HCT116 (cell line): Measurements from ENCODE around the gene SLC8A1. TPM values are rescaled to one million over a fixed set of nuclear protein-coding genes. Genes with fewer than 3 reads are reported as not detected.

Experiments
- ATAC-seq: fragments of 200-7000 bp; cut with Tn5 transposase; 2 replicates; pipeline ENCODE4 v1.9.1; 2020; ENCODE audit warnings: mild to moderate bottlenecking, moderate library complexity
- BruUV-seq: library from RNA; stranded (reverse); fragments of 400-500 nt; replicated peaks from 2 replicates; lab custom pipeline; 2021; lab: Mats Ljungman, UMichigan
- CTCF ChIA-PET: fragments of 300-600 bp; sonication (Branson Sonifier 250); formaldehyde crosslinking; loops from one replicate; lab custom pipeline; 2021; ENCODE audit warnings: antibody characterized with exemption; lab: Charles Lee
- POLR2A ChIA-PET: fragments of 300-600, 350-600 bp; sonication (Branson Sonifier 250); formaldehyde crosslinking; loops from one replicate; lab custom pipeline; 2021; ENCODE audit warnings: antibody characterized with exemption; lab: Charles Lee
- RAD21 ChIA-PET, 2 experiments: fragments of 300-600 bp; sonication (Branson Sonifier 250); formaldehyde crosslinking; loops; one replicate each; lab custom pipeline; 2023; ENCODE audit warnings: low total read pairs in 2 of 2; ENCODE audit not compliant: uncharacterized antibody in 2 of 2, unreplicated experiment in 2 of 2, low non-redundant PET in 1 of 2; lab: Charles Lee
- DNase-seq: peaks from one replicate; pipeline ENCODE4 v3.0.0-alpha.2; 2010; ENCODE audit warnings: low read depth, low spot score
- H2AFZ ChIP-seq: fragments of 200-600 bp; shearing (Covaris generic), sonication (generic); 2 replicates; pipeline ENCODE4 v1.6.1; 2017; ENCODE audit warnings: low read depth, mixed run types, mixed read lengths, antibody characterized with exemption, low read length; ENCODE audit not compliant: poor library complexity, severe bottlenecking
- H3K27ac ChIP-seq: 2 replicates; pipeline ENCODE4 v1.5.1; 2012; ENCODE audit warnings: low read depth, low read length
- H3K27me3 ChIP-seq: fragments of 200-600 bp; sonication (generic); 2 replicates; pipeline ENCODE4 v1.6.1; 2016; ENCODE audit warnings: mixed run types, low read length, mixed read lengths; ENCODE audit not compliant: insufficient read depth
- H3K36me3 ChIP-seq, 2 experiments: fragments of 200-500 bp in 1 of 2; fragments of 200-600 bp in 1 of 2; sonication (Bioruptor generic) in 1 of 2; sonication (generic) in 1 of 2; 2 replicates each; pipeline versions ENCODE4 v1.5.1 to v1.6.1; 2014 to 2016; ENCODE audit warnings: low read length in 2 of 2, inconsistent platforms in 1 of 2, mixed read lengths in 1 of 2, mixed run types in 1 of 2; ENCODE audit not compliant: insufficient read depth in 2 of 2, control insufficient read depth in 1 of 2
- H3K4me1 ChIP-seq, 2 experiments: fragments of 200-600 bp in 1 of 2; sonication (generic) in 1 of 2; 2 replicates each; pipeline versions ENCODE4 v1.5.1 to v1.6.1; 2012 to 2017; ENCODE audit warnings: low read length in 2 of 2, inconsistent platforms in 1 of 2, mild to moderate bottlenecking in 1 of 2, mixed read lengths in 1 of 2, mixed run types in 1 of 2, moderate library complexity in 1 of 2; ENCODE audit not compliant: insufficient read depth in 2 of 2, control insufficient read depth in 1 of 2
- H3K4me2 ChIP-seq: fragments of 200-600 bp; sonication (generic); 2 replicates; pipeline ENCODE4 v1.6.1; 2017; ENCODE audit warnings: mixed run types, low read length, mixed read lengths
- H3K4me3 ChIP-seq, 2 experiments: fragments of 200-600 bp in 1 of 2; sonication (generic) in 1 of 2; replicated peaks in 1 of 2; 2 replicates each; pipeline ENCODE4 v1.5.1; 2011 to 2016; ENCODE audit warnings: low read length in 2 of 2, control low read depth in 1 of 2, low read depth in 1 of 2, mild to moderate bottlenecking in 1 of 2, mixed read lengths in 1 of 2, mixed run types in 1 of 2
- H3K79me2 ChIP-seq: fragments of 200-600 bp; sonication (generic); 2 replicates; pipeline ENCODE4 v1.6.1; 2017; ENCODE audit warnings: mild to moderate bottlenecking, mixed run types, low read length, moderate library complexity, mixed read lengths; ENCODE audit not compliant: insufficient read depth
- H3K9ac ChIP-seq: fragments of 200-600 bp; sonication (generic); 2 replicates; pipeline ENCODE4 v1.6.1; 2016; ENCODE audit warnings: low read length, mixed read lengths
- H3K9me2 ChIP-seq: fragments of 200-600 bp; sonication (generic), shearing (Covaris generic); 2 replicates; pipeline ENCODE4 v1.6.1; 2017; ENCODE audit warnings: mixed run types, mild to moderate bottlenecking, moderate library complexity; ENCODE audit not compliant: insufficient read depth
- H3K9me3 ChIP-seq, 2 experiments: fragments of 200-500 bp in 1 of 2; fragments of 200-600 bp in 1 of 2; sonication (Bioruptor generic) in 1 of 2; sonication (generic) in 1 of 2; 2 replicates each; pipeline ENCODE4 v1.6.1; 2014 to 2017; ENCODE audit warnings: low read length in 2 of 2, mixed read lengths in 2 of 2, inconsistent platforms in 1 of 2, low read depth in 1 of 2, mild to moderate bottlenecking in 1 of 2, mixed run types in 1 of 2, moderate library complexity in 1 of 2; ENCODE audit not compliant: control insufficient read depth in 1 of 2, insufficient read depth in 1 of 2
- H4K20me1 ChIP-seq: fragments of 200-600 bp; sonication (generic), shearing (Covaris generic); 2 replicates; pipeline ENCODE4 v1.6.1; 2017; ENCODE audit warnings: mixed run types, mild to moderate bottlenecking, moderate library complexity; ENCODE audit not compliant: insufficient read depth
- EZH2 ChIP-seq: fragments of 200-600 bp; sonication (generic); IDR thresholded peaks from 2 replicates; pipeline ENCODE4 v1.6.1; 2017; ENCODE audit warnings: antibody characterized with exemption, mixed run types
- POLR2AphosphoS5 ChIP-seq: IDR thresholded peaks from 2 replicates; pipeline ENCODE4 v1.6.1; 2011; ENCODE audit warnings: mild to moderate bottlenecking, low read depth, low read length, moderate library complexity
- SP1 ChIP-seq: IDR thresholded peaks from 2 replicates; pipeline ENCODE4 v1.6.1; 2012; ENCODE audit warnings: low read depth
- TCF7L2 ChIP-seq: IDR thresholded peaks from 2 replicates; pipeline ENCODE4 v1.7.0; 2011; ENCODE audit warnings: borderline replicate concordance, inconsistent platforms; ENCODE audit not compliant: insufficient read depth, insufficient read length; ENCODE audit errors: extremely low read depth
- YY1 ChIP-seq: IDR thresholded peaks from 2 replicates; pipeline ENCODE4 v1.6.1; 2011; ENCODE audit warnings: low read length, low read depth, moderate library complexity, mild to moderate bottlenecking; ENCODE audit not compliant: insufficient replicate concordance; ENCODE audit errors: extremely low read depth
- ZBTB33 ChIP-seq: IDR thresholded peaks from 2 replicates; pipeline ENCODE4 v1.6.1; 2011; ENCODE audit warnings: mild to moderate bottlenecking, low read length, moderate library complexity; ENCODE audit not compliant: insufficient replicate concordance; ENCODE audit errors: extremely low read depth
- intact Hi-C: fragments of 100-400 bp; cut with micrococcal nuclease; formaldehyde crosslinking; loops from 2 replicates; pipeline ENCODE4 v1.10.0; 2022
- total RNA-seq: library from RNA; stranded (reverse); gene quantifications from one replicate; pipeline ENCODE4 v1.2.1, GENCODE V29; 2021; ENCODE audit not compliant: unreplicated experiment
- TF ChIP-seq, protein P1 (sequence below), 3 experiments: fragments of 200-600 bp in 1 of 3; sonication (generic) in 1 of 3; IDR thresholded peaks in 2 of 3; conservative IDR thresholded peaks in 1 of 3; 2 replicates each; pipeline ENCODE4 v1.5.1; 2012 to 2017; ENCODE audit warnings: low read depth in 2 of 3, low read length in 2 of 3, antibody characterized with exemption in 1 of 3, borderline replicate concordance in 1 of 3, control low read depth in 1 of 3, mild to moderate bottlenecking in 1 of 3, mixed read lengths in 1 of 3, mixed run types in 1 of 3, moderate library complexity in 1 of 3; ENCODE audit not compliant: insufficient read depth in 1 of 3

SLC8A1 gene
- total RNA-seq, 1 experiment from 2014 or later: 0.07 TPM

DNA sequence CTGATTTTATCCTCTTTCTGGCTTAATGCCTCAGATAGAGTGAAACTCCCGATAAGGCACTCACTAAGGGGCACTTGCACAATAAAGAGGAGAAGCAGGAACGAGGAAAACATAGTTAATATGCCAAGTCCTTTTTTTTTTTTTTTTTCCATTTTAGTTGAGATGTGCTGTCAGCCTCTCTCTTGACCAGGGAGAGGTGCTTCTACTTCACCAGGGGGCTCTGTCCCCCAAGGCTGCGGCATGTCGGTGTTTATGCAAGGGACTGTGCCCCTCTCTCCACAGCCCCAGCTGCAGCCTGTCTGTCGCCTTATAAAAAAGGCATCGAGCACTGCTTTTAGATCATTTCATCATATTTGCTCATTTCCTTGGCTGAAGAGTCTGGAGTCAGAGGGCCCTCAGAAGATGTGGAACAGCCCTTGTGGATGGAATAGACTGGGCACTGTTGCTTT lies 178.1 kb downstream of the SLC8A1 start (continued):
- TF ChIP-seq, protein P1, sequence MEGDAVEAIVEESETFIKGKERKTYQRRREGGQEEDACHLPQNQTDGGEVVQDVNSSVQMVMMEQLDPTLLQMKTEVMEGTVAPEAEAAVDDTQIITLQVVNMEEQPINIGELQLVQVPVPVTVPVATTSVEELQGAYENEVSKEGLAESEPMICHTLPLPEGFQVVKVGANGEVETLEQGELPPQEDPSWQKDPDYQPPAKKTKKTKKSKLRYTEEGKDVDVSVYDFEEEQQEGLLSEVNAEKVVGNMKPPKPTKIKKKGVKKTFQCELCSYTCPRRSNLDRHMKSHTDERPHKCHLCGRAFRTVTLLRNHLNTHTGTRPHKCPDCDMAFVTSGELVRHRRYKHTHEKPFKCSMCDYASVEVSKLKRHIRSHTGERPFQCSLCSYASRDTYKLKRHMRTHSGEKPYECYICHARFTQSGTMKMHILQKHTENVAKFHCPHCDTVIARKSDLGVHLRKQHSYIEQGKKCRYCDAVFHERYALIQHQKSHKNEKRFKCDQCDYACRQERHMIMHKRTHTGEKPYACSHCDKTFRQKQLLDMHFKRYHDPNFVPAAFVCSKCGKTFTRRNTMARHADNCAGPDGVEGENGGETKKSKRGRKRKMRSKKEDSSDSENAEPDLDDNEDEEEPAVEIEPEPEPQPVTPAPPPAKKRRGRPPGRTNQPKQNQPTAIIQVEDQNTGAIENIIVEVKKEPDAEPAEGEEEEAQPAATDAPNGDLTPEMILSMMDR (IDR thresholded peaks at IDR 0.05 in 2 of 3, conservative IDR thresholded peaks at IDR 0.05 in 1 of 3; ENCODE audit: borderline replicate concordance in 1 of 3, insufficient read depth in 1 of 3, low read depth in 2 of 3, low read length in 2 of 3): no peak

GRCh38 chr2:40271094-40271493 lies 180.8 kb downstream of the SLC8A1 start:
- H3K27me3 ChIP-seq: peaks cover 21% of the 10 kb centered on the region
- CTCF ChIA-PET: no interaction called here
- no TSS peak for BruUV-seq
- H3K4me3 ChIP-seq: no peak overlapping the region
- H3K9me2 ChIP-seq: no peaks in the 10 kb centered on the region
- TF ChIP-seq POLR2AphosphoS5: no peak
- TF ChIP-seq EZH2: no peak
- no peaks in the 10 kb centered on the region for H4K20me1 ChIP-seq
- intact Hi-C loops: no loop called here
- H3K9ac ChIP-seq: no peak overlapping the region
- H3K27ac ChIP-seq: no peak overlapping the region
- H3K9me3 ChIP-seq: no peaks in the 10 kb centered on the region
- no peak overlapping the region for H3K4me2 ChIP-seq
- DNase-seq (no peak), ATAC-seq (no peak)
- RAD21 ChIA-PET: no interaction called here
- no peaks in the 10 kb centered on the region for H3K79me2 ChIP-seq
- no peak overlapping the region for H2AFZ ChIP-seq
- POLR2A ChIA-PET: no interaction called here
- no peaks in the 10 kb centered on the region for H3K4me1 ChIP-seq
- H3K36me3 ChIP-seq: no peaks in the 10 kb centered on the region

DNA sequence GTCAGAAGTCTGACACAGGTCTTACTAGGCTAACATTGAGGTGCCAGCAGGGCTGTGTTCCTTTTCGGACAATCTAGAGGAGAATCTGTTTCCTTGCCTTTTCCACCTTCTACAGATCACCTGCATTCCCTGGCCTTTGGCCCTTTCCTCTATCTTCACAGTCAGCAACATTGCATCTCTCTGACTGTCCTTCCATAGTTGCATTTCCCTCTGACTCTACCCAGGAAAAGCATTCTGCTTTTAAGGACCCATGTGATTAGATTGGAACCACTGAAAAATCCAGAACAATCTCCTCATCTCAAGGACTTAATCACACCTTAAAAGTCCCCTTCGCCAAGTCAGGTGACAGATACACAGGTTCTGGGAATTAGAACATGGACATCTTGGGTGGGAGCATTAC lies 181.5 kb downstream of the SLC8A1 start:
- ATAC-seq (no peak), DNase-seq (no peak)
- no peak overlapping the region for H3K9ac ChIP-seq
- H3K4me3 ChIP-seq: no peak overlapping the region
- H3K27me3 ChIP-seq: peaks cover 18% of the 10 kb centered on the region
- CTCF ChIA-PET: no interaction called here
- TF ChIP-seq YY1 (no peak), ZBTB33 (no peak), TCF7L2 (no peak), SP1 (no peak), EZH2 (no peak)
- TF ChIP-seq, protein P1 (IDR thresholded peaks at IDR 0.05 in 2 of 3, conservative IDR thresholded peaks at IDR 0.05 in 1 of 3; ENCODE audit: borderline replicate concordance in 1 of 3, insufficient read depth in 1 of 3, low read depth in 2 of 3, low read length in 2 of 3): no peak
- BruUV-seq: no TSS peak
- no peak overlapping the region for H3K4me2 ChIP-seq
- no peak overlapping the region for H2AFZ ChIP-seq
- no peaks in the 10 kb centered on the region for H3K9me2 ChIP-seq
- no peak overlapping the region for H3K27ac ChIP-seq
- H3K79me2 ChIP-seq: no peaks in the 10 kb centered on the region
- intact Hi-C loops: no loop called here
- no peaks in the 10 kb centered on the region for H4K20me1 ChIP-seq
- H3K4me1 ChIP-seq: no peaks in the 10 kb centered on the region
- POLR2A ChIA-PET: no interaction called here
- RAD21 ChIA-PET: no interaction called here
- no peaks in the 10 kb centered on the region for H3K36me3 ChIP-seq
- H3K9me3 ChIP-seq: no peaks in the 10 kb centered on the region
